ENCODE results near the gene PRKCH.

PRKCH gene

GRCh38 chr14:61543946-61544345, 222.6 kb downstream of the PRKCH start:
- H3K4me1 Mint-ChIP-seq = peaks cover 8% of the 10 kb centered on the region
- no peak overlapping the region for H3K4me3 Mint-ChIP-seq
- CTCF ChIA-PET = no interaction called here
- peaks cover 78% of the 10 kb centered on the region for H3K36me3 Mint-ChIP-seq
- no peaks in the 10 kb centered on the region for H3K9me3 Mint-ChIP-seq
- H3K27ac Mint-ChIP-seq = peak overlapping the region; percentile 15
- H3K27me3 Mint-ChIP-seq = no peaks in the 10 kb centered on the region
- DNase-seq = no peak

- CTCF ChIA-PET = no interaction called here
Observed at GRCh38 chr14:61544448-61545330, 223.3 kb downstream of the PRKCH start.

GRCh38 chr14:61545726-61546455, 224.5 kb downstream of the PRKCH start:
- Mint-ChIP-seq H3K27me3 (no peaks in the 10 kb centered on the region), H3K9me3 (no peaks in the 10 kb centered on the region), H3K27ac (no peak overlapping the region), H3K4me3 (no peak overlapping the region), H3K4me1 (peaks cover 10% of the 10 kb centered on the region), H3K36me3 (peaks cover 81% of the 10 kb centered on the region)
- DNase-seq = no peak
- CTCF ChIA-PET = no interaction called here

More at GRCh38 chr14:61544448-61545330, 223.3 kb downstream of the PRKCH start:
- Mint-ChIP-seq H3K27ac (peak overlapping the region; percentile 15), H3K36me3 (peaks cover 80% of the 10 kb centered on the region), H3K4me3 (no peak overlapping the region), H3K27me3 (no peaks in the 10 kb centered on the region), H3K4me1 (peaks cover 8% of the 10 kb centered on the region), H3K9me3 (no peaks in the 10 kb centered on the region)
- DNase-seq = no peak

GRCh38 chr14:61547186-61548069, 226.0 kb downstream of the PRKCH start:
- CTCF ChIA-PET = interaction anchor here (0.8 kb wide), 1 partner anchor 28 kb away, joined by 3 read pairs; no protein-coding TSS in a partner anchor
- peaks cover 23% of the 10 kb centered on the region for H3K4me1 Mint-ChIP-seq
- H3K9me3 Mint-ChIP-seq = no peaks in the 10 kb centered on the region
- DNase-seq = no peak
- H3K27me3 Mint-ChIP-seq = no peaks in the 10 kb centered on the region
- H3K4me3 Mint-ChIP-seq = no peak overlapping the region
- H3K36me3 Mint-ChIP-seq = peaks cover 86% of the 10 kb centered on the region
- peak overlapping the region; percentile 20 for H3K27ac Mint-ChIP-seq

GRCh38 chr14:61549425-61549824, 228.0 kb downstream of the PRKCH start:
- no peaks in the 10 kb centered on the region for H3K9me3 Mint-ChIP-seq
- H3K27ac Mint-ChIP-seq = no peak overlapping the region
- peaks cover 93% of the 10 kb centered on the region for H3K36me3 Mint-ChIP-seq
- H3K4me3 Mint-ChIP-seq = no peak overlapping the region
- peaks cover 43% of the 10 kb centered on the region for H3K4me1 Mint-ChIP-seq
- no peaks in the 10 kb centered on the region for H3K27me3 Mint-ChIP-seq
- CTCF ChIA-PET = no interaction called here
- no peak for DNase-seq

- Mint-ChIP-seq H3K9me3 (no peaks in the 10 kb centered on the region), H3K4me3 (no peak overlapping the region), H3K27ac (peak overlapping the region; percentile 93), H3K4me1 (peaks cover 55% of the 10 kb centered on the region), H3K27me3 (no peaks in the 10 kb centered on the region), H3K36me3 (peaks cover 93% of the 10 kb centered on the region)
- DNase-seq = no peak
- CTCF ChIA-PET = interaction anchor here (0.9 to 2.1 kb wide), 4 partner anchors 21 to 178 kb away, joined by 3 to 6 read pairs (median 3); no protein-coding TSS in a partner anchor
Observed at GRCh38 chr14:61551384-61551783, 230.0 kb downstream of the PRKCH start.

- H3K9me3 Mint-ChIP-seq = no peaks in the 10 kb centered on the region
- peak overlapping the region; percentile 93 for H3K27ac Mint-ChIP-seq
- DNase-seq = no peak
- H3K4me1 Mint-ChIP-seq = peaks cover 61% of the 10 kb centered on the region
- peaks cover 85% of the 10 kb centered on the region for H3K36me3 Mint-ChIP-seq
- CTCF ChIA-PET = interaction anchor here (0.7 to 2.1 kb wide), 9 partner anchors 10 to 179 kb away, joined by 3 to 6 read pairs (median 3); partner anchors contain the start of gene HIF1A
- no peaks in the 10 kb centered on the region for H3K27me3 Mint-ChIP-seq
- no peak overlapping the region for H3K4me3 Mint-ChIP-seq
Observed at GRCh38 chr14:61552241-61552640, 230.9 kb downstream of the PRKCH start.

GRCh38 chr14:61553730-61554641, 232.6 kb downstream of the PRKCH start:
- H3K4me3 Mint-ChIP-seq = peak overlapping the region; percentile 6
- CTCF ChIA-PET = interaction anchor here (0.8 to 1.5 kb wide), 4 partner anchors 12 to 141 kb away, joined by 3 to 4 read pairs (median 3); partner anchors contain the start of gene HIF1A
- no peaks in the 10 kb centered on the region for H3K27me3 Mint-ChIP-seq
- H3K9me3 Mint-ChIP-seq = no peaks in the 10 kb centered on the region
- peaks cover 64% of the 10 kb centered on the region for H3K4me1 Mint-ChIP-seq
- H3K27ac Mint-ChIP-seq = peak overlapping the region; percentile 93
- H3K36me3 Mint-ChIP-seq = peaks cover 75% of the 10 kb centered on the region
- no peak for DNase-seq

- Mint-ChIP-seq H3K27me3 (no peaks in the 10 kb centered on the region), H3K4me3 (no peak overlapping the region), H3K36me3 (peaks cover 62% of the 10 kb centered on the region), H3K9me3 (no peaks in the 10 kb centered on the region), H3K27ac (no peak overlapping the region), H3K4me1 (peaks cover 60% of the 10 kb centered on the region)
- CTCF ChIA-PET = no interaction called here
- DNase-seq = no peak
Observed at GRCh38 chr14:61555056-61555838, 233.9 kb downstream of the PRKCH start.

- Mint-ChIP-seq H3K27me3 (no peaks in the 10 kb centered on the region), H3K9me3 (no peaks in the 10 kb centered on the region), H3K4me3 (no peak overlapping the region), H3K4me1 (peaks cover 53% of the 10 kb centered on the region), H3K27ac (no peak overlapping the region), H3K36me3 (peaks cover 50% of the 10 kb centered on the region)
- CTCF ChIA-PET = no interaction called here
- no peak for DNase-seq
Observed at GRCh38 chr14:61556455-61556854, 235.1 kb downstream of the PRKCH start.

- Mint-ChIP-seq H3K27me3 (no peaks in the 10 kb centered on the region), H3K36me3 (peaks cover 42% of the 10 kb centered on the region), H3K4me3 (no peak overlapping the region), H3K9me3 (no peaks in the 10 kb centered on the region), H3K27ac (no peak overlapping the region), H3K4me1 (peaks cover 49% of the 10 kb centered on the region)
- CTCF ChIA-PET = interaction anchor here (0.7 to 1.3 kb wide), 2 partner anchors 79 to 269 kb away, joined by 3 to 4 read pairs; no protein-coding TSS in a partner anchor
- DNase-seq = no peak
Observed at GRCh38 chr14:61557262-61557661, 235.9 kb downstream of the PRKCH start.

- H3K27ac Mint-ChIP-seq = no peak overlapping the region
- H3K9me3 Mint-ChIP-seq = no peaks in the 10 kb centered on the region
- H3K27me3 Mint-ChIP-seq = no peaks in the 10 kb centered on the region
- peaks cover 49% of the 10 kb centered on the region for H3K4me1 Mint-ChIP-seq
- no peak overlapping the region for H3K4me3 Mint-ChIP-seq
- CTCF ChIA-PET = interaction anchor here (1.3 kb wide), 1 partner anchor 79 kb away, joined by 4 read pairs; no protein-coding TSS in a partner anchor
- H3K36me3 Mint-ChIP-seq = peaks cover 37% of the 10 kb centered on the region
- DNase-seq = no peak
Observed at GRCh38 chr14:61557854-61558253, 236.5 kb downstream of the PRKCH start.
